SK-N-SH treated with all-trans-retinoic acid at 6 μM for 48 hours (cell line): Measurements from ENCODE around the gene SLFN12.

Experiments
- ATAC-seq: fragments of 200-7000 bp; cut with Tn5 transposase; 3 replicates; pipeline ENCODE4 v1.9.1; 2020; ENCODE audit warnings: mild to moderate bottlenecking, moderate library complexity
- ARNTL ChIP-seq: fragments of 450-650 bp; formaldehyde crosslinking; IDR thresholded peaks from 2 replicates; pipeline ENCODE4 v1.5.0; 2020; ENCODE audit warnings: low read depth, mild to moderate bottlenecking, moderate library complexity, borderline replicate concordance
- BACH2 ChIP-seq: fragments of 250-450 bp; sonication (Bioruptor Pico); IDR thresholded peaks from 2 replicates; pipeline ENCODE4 v1.9.0; 2021; ENCODE audit warnings: mild to moderate bottlenecking, borderline replicate concordance
- CREB5 ChIP-seq: fragments of 250-450 bp; sonication (Bioruptor Pico); IDR thresholded peaks from 2 replicates; pipeline ENCODE4 v1.5.1; 2020; ENCODE audit warnings: low read depth, mild to moderate bottlenecking, moderate library complexity
- CSDC2 ChIP-seq: fragments of 250-450 bp; sonication (Bioruptor Pico); IDR thresholded peaks from 2 replicates; pipeline ENCODE4 v1.5.0; 2020; ENCODE audit warnings: mild to moderate bottlenecking, moderate library complexity
- CSRNP3 ChIP-seq: fragments of 250-450 bp; sonication (Bioruptor Pico); IDR thresholded peaks from 2 replicates; pipeline ENCODE4 v1.5.1; 2021; ENCODE audit warnings: mild to moderate bottlenecking, moderate library complexity
- ESRRG ChIP-seq: fragments of 250-450 bp; sonication (Bioruptor Pico); IDR thresholded peaks from 2 replicates; pipeline ENCODE4 v1.6.1; 2021; ENCODE audit warnings: mild to moderate bottlenecking
- ISL1 ChIP-seq: fragments of 250-450 bp; sonication (Bioruptor Pico); IDR thresholded peaks from 2 replicates; pipeline ENCODE4 v2.1.2; 2022; ENCODE audit warnings: mild to moderate bottlenecking, moderate library complexity
- PATZ1 ChIP-seq: fragments of 250-450 bp; sonication (Bioruptor Pico); IDR thresholded peaks from 2 replicates; pipeline ENCODE4 v1.8.0; 2020; ENCODE audit warnings: mild to moderate bottlenecking, moderate library complexity, borderline replicate concordance
- PPARA ChIP-seq: fragments of 250-450 bp; sonication (Bioruptor Pico); IDR thresholded peaks from 2 replicates; pipeline ENCODE4 v1.5.0; 2020; ENCODE audit warnings: mild to moderate bottlenecking, borderline replicate concordance
- SNAI2 ChIP-seq: fragments of 250-450 bp; sonication (Bioruptor Pico); IDR thresholded peaks from 2 replicates; pipeline ENCODE4 v1.5.0; 2020; ENCODE audit warnings: mild to moderate bottlenecking, moderate library complexity
- TOX ChIP-seq: fragments of 250-450 bp; sonication (Bioruptor Pico); IDR thresholded peaks from 2 replicates; pipeline ENCODE4 v1.8.0; 2021; ENCODE audit warnings: mild to moderate bottlenecking, moderate library complexity, borderline replicate concordance
- TSHZ2 ChIP-seq: fragments of 250-450 bp; sonication (Bioruptor Pico); IDR thresholded peaks from 2 replicates; pipeline ENCODE4 v1.5.0; 2020; ENCODE audit warnings: mild to moderate bottlenecking, moderate library complexity
- ZC3H10 ChIP-seq: fragments of 250-450 bp; sonication (Bioruptor Pico); IDR thresholded peaks from 2 replicates; pipeline ENCODE4 v1.5.1; 2021; ENCODE audit warnings: mild to moderate bottlenecking, moderate library complexity
- ZFP3 ChIP-seq: fragments of 250-450 bp; sonication (Bioruptor Pico); IDR thresholded peaks from 2 replicates; pipeline ENCODE4 v1.5.0; 2020; ENCODE audit warnings: mild to moderate bottlenecking, moderate library complexity
- ZFP30 ChIP-seq: fragments of 450-650 bp; formaldehyde crosslinking; IDR thresholded peaks from 2 replicates; pipeline ENCODE4 v1.5.0; 2022; ENCODE audit warnings: mild to moderate bottlenecking, moderate library complexity
- ZNF565 ChIP-seq: fragments of 450-650 bp; formaldehyde crosslinking; conservative IDR thresholded peaks from 2 replicates; pipeline ENCODE4 v1.5.0; 2020; ENCODE audit warnings: low read depth, mild to moderate bottlenecking, moderate library complexity
- ZNF70 ChIP-seq: fragments of 450-650 bp; formaldehyde crosslinking; IDR thresholded peaks from 2 replicates; pipeline ENCODE4 v1.5.0; 2020; ENCODE audit warnings: mild to moderate bottlenecking, moderate library complexity
- ZNF8 ChIP-seq: fragments of 450-650 bp; formaldehyde crosslinking; IDR thresholded peaks from 2 replicates; pipeline ENCODE4 v1.5.0; 2020; ENCODE audit warnings: mild to moderate bottlenecking, moderate library complexity

SLFN12 gene

GRCh38 chr17:35414247-35414646, 18.1 kb downstream of the SLFN12 start:
- ATAC-seq, result no peak

GRCh38 chr17:35407531-35407930, 24.8 kb downstream of the SLFN12 start:
- TF ChIP-seq ZNF70 (no peak), TSHZ2 (CRISPR knock-in tag) (no peak), PPARA (CRISPR knock-in tag) (no peak), ESRRG (CRISPR knock-in tag) (no peak), TOX (CRISPR knock-in tag) (no peak), ARNTL (CRISPR knock-in tag) (no peak), ZNF8 (no peak), SNAI2 (no peak), PATZ1 (CRISPR knock-in tag) (no peak)
- TF ChIP-seq, all 23 proteins: peak for 0

More at GRCh38 chr17:35414247-35414646, 18.1 kb downstream of the SLFN12 start:
- no peak for TF ChIP-seq CSDC2 (CRISPR knock-in tag)
- TF ChIP-seq TSHZ2 (CRISPR knock-in tag), result no peak
- no peak for TF ChIP-seq ESRRG (CRISPR knock-in tag)
- no peak for TF ChIP-seq SNAI2
- TF ChIP-seq BACH2, result no peak
- TF ChIP-seq ZNF565 (CRISPR knock-in tag), result no peak
- no peak for TF ChIP-seq ZFP3 (CRISPR knock-in tag)
- no peak for TF ChIP-seq ZC3H10 (CRISPR knock-in tag)
- TF ChIP-seq ARNTL (CRISPR knock-in tag), result no peak
- TF ChIP-seq CREB5 (CRISPR knock-in tag), result no peak
- TF ChIP-seq TOX (CRISPR knock-in tag), result no peak
- TF ChIP-seq ZNF70, result no peak
- no peak for TF ChIP-seq PPARA (CRISPR knock-in tag)
- TF ChIP-seq ZFP30, result no peak
- TF ChIP-seq CSRNP3 (CRISPR knock-in tag), result no peak
- TF ChIP-seq ISL1 (CRISPR knock-in tag), result no peak
- TF ChIP-seq PATZ1 (CRISPR knock-in tag), result no peak

More at GRCh38 chr17:35407531-35407930, 24.8 kb downstream of the SLFN12 start:
- no peak for ATAC-seq
